ENCODE results near the gene RAP1GAP. TPM values are rescaled to one million over a fixed set of nuclear protein-coding genes. Genes with fewer than 3 reads are reported as not detected.

Gene RAP1GAP
- total and polyA plus RNA-seq, 9 of the 15 experiments (the other 6 are each of a cell fraction or from before 2014, with no cell fraction given), result 0.29 to 30.2 (median 19.2) TPM

DNA sequence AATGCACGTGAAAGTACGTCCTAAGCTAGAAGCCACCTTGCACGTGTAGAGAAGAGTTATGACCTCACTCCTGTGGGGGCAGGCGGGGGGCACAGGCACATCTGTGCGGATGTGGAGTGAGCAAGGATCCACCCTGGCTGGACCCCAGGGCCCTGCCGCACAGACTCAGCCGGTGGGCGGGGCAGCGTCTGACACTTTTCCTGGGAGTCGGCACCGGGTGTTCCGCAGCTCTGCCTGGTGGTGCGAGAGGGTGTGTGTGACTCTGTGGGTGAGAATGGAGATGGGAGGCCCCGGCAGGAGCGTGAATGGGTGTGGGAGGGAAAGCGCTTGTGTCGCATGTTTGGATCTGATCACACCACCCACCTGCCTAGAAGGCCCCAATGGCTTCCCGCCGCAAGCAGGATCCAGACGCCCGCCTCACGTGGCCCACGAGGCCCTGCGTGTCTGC is 29.5 kb downstream of the RAP1GAP start (continued):
- TF ChIP-seq, protein P1, sequence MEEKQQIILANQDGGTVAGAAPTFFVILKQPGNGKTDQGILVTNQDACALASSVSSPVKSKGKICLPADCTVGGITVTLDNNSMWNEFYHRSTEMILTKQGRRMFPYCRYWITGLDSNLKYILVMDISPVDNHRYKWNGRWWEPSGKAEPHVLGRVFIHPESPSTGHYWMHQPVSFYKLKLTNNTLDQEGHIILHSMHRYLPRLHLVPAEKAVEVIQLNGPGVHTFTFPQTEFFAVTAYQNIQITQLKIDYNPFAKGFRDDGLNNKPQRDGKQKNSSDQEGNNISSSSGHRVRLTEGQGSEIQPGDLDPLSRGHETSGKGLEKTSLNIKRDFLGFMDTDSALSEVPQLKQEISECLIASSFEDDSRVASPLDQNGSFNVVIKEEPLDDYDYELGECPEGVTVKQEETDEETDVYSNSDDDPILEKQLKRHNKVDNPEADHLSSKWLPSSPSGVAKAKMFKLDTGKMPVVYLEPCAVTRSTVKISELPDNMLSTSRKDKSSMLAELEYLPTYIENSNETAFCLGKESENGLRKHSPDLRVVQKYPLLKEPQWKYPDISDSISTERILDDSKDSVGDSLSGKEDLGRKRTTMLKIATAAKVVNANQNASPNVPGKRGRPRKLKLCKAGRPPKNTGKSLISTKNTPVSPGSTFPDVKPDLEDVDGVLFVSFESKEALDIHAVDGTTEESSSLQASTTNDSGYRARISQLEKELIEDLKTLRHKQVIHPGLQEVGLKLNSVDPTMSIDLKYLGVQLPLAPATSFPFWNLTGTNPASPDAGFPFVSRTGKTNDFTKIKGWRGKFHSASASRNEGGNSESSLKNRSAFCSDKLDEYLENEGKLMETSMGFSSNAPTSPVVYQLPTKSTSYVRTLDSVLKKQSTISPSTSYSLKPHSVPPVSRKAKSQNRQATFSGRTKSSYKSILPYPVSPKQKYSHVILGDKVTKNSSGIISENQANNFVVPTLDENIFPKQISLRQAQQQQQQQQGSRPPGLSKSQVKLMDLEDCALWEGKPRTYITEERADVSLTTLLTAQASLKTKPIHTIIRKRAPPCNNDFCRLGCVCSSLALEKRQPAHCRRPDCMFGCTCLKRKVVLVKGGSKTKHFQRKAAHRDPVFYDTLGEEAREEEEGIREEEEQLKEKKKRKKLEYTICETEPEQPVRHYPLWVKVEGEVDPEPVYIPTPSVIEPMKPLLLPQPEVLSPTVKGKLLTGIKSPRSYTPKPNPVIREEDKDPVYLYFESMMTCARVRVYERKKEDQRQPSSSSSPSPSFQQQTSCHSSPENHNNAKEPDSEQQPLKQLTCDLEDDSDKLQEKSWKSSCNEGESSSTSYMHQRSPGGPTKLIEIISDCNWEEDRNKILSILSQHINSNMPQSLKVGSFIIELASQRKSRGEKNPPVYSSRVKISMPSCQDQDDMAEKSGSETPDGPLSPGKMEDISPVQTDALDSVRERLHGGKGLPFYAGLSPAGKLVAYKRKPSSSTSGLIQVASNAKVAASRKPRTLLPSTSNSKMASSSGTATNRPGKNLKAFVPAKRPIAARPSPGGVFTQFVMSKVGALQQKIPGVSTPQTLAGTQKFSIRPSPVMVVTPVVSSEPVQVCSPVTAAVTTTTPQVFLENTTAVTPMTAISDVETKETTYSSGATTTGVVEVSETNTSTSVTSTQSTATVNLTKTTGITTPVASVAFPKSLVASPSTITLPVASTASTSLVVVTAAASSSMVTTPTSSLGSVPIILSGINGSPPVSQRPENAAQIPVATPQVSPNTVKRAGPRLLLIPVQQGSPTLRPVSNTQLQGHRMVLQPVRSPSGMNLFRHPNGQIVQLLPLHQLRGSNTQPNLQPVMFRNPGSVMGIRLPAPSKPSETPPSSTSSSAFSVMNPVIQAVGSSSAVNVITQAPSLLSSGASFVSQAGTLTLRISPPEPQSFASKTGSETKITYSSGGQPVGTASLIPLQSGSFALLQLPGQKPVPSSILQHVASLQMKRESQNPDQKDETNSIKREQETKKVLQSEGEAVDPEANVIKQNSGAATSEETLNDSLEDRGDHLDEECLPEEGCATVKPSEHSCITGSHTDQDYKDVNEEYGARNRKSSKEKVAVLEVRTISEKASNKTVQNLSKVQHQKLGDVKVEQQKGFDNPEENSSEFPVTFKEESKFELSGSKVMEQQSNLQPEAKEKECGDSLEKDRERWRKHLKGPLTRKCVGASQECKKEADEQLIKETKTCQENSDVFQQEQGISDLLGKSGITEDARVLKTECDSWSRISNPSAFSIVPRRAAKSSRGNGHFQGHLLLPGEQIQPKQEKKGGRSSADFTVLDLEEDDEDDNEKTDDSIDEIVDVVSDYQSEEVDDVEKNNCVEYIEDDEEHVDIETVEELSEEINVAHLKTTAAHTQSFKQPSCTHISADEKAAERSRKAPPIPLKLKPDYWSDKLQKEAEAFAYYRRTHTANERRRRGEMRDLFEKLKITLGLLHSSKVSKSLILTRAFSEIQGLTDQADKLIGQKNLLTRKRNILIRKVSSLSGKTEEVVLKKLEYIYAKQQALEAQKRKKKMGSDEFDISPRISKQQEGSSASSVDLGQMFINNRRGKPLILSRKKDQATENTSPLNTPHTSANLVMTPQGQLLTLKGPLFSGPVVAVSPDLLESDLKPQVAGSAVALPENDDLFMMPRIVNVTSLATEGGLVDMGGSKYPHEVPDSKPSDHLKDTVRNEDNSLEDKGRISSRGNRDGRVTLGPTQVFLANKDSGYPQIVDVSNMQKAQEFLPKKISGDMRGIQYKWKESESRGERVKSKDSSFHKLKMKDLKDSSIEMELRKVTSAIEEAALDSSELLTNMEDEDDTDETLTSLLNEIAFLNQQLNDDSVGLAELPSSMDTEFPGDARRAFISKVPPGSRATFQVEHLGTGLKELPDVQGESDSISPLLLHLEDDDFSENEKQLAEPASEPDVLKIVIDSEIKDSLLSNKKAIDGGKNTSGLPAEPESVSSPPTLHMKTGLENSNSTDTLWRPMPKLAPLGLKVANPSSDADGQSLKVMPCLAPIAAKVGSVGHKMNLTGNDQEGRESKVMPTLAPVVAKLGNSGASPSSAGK (IDR thresholded peaks at IDR 0.05), result peak; percentile 59; the same call in 1 of the 2 replicates
- TF ChIP-seq MTA2 (IDR thresholded peaks at IDR 0.05; ENCODE audit: low read depth) (0 out of 2 replicates have a peak, but pooled peaks have one; percentile 3), YY1 (IDR thresholded peaks at IDR 0.05; ENCODE audit: borderline replicate concordance in 1 of 3, control insufficient read depth in 1 of 3, extremely low read depth in 1 of 3, insufficient read depth in 3 of 3, insufficient read length in 1 of 3, insufficient replicate concordance in 2 of 3, low read depth in 1 of 3, low read length in 2 of 3) (peak in 1 of 3 experiments; percentile 22), JUND (IDR thresholded peaks at IDR 0.05; ENCODE audit: borderline replicate concordance, low read depth, low read length) (no peak), JUND (tag; IDR thresholded peaks at IDR 0.05; ENCODE audit: borderline replicate concordance, low read depth, low read length) (peak; percentile 34; the same call in 1 of the 3 replicates), EGR1 (conservative IDR thresholded peaks at IDR 0.05) (peak; percentile 48)
- TF ChIP-seq, protein P2, sequence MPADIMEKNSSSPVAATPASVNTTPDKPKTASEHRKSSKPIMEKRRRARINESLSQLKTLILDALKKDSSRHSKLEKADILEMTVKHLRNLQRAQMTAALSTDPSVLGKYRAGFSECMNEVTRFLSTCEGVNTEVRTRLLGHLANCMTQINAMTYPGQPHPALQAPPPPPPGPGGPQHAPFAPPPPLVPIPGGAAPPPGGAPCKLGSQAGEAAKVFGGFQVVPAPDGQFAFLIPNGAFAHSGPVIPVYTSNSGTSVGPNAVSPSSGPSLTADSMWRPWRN (IDR thresholded peaks at IDR 0.05; ENCODE audit: low read depth), result no peak
- TF ChIP-seq, protein P3, sequence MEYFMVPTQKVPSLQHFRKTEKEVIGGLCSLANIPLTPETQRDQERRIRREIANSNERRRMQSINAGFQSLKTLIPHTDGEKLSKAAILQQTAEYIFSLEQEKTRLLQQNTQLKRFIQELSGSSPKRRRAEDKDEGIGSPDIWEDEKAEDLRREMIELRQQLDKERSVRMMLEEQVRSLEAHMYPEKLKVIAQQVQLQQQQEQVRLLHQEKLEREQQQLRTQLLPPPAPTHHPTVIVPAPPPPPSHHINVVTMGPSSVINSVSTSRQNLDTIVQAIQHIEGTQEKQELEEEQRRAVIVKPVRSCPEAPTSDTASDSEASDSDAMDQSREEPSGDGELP (CRISPR knock-in tag; IDR thresholded peaks at IDR 0.05; ENCODE audit: borderline replicate concordance), result peak; percentile 25; the same call in 1 of the 2 replicates
- TF ChIP-seq, protein P4, sequence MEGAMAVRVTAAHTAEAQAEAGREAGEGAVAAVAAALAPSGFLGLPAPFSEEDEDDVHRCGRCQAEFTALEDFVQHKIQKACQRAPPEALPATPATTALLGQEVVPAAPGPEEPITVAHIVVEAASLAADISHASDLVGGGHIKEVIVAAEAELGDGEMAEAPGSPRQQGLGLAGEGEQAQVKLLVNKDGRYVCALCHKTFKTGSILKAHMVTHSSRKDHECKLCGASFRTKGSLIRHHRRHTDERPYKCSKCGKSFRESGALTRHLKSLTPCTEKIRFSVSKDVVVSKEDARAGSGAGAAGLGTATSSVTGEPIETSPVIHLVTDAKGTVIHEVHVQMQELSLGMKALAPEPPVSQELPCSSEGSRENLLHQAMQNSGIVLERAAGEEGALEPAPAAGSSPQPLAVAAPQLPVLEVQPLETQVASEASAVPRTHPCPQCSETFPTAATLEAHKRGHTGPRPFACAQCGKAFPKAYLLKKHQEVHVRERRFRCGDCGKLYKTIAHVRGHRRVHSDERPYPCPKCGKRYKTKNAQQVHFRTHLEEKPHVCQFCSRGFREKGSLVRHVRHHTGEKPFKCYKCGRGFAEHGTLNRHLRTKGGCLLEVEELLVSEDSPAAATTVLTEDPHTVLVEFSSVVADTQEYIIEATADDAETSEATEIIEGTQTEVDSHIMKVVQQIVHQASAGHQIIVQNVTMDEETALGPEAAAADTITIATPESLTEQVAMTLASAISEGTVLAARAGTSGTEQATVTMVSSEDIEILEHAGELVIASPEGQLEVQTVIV (CRISPR knock-in tag; IDR thresholded peaks at IDR 0.05; ENCODE audit: borderline replicate concordance), result no peak

Measured in K562 (cell line).